HCT116 (cell line): ENCODE data around the gene RBM25. TPM values are rescaled to one million over a fixed set of nuclear protein-coding genes. Genes with fewer than 3 reads are reported as not detected.

ENCODE experiments used
- ATAC-seq: fragments of 200-7000 bp; cut with Tn5 transposase; 2 replicates; pipeline ENCODE4 v1.9.1; 2020; ENCODE audit warnings: mild to moderate bottlenecking, moderate library complexity
- BruUV-seq: library from RNA; stranded (reverse); fragments of 400-500 nt; replicated peaks from 2 replicates; lab custom pipeline; 2021; lab: Mats Ljungman, UMichigan
- CTCF ChIA-PET: fragments of 300-600 bp; sonication (Branson Sonifier 250); formaldehyde crosslinking; loops from one replicate; lab custom pipeline; 2021; ENCODE audit warnings: antibody characterized with exemption; lab: Charles Lee
- POLR2A ChIA-PET: fragments of 300-600, 350-600 bp; sonication (Branson Sonifier 250); formaldehyde crosslinking; loops from one replicate; lab custom pipeline; 2021; ENCODE audit warnings: antibody characterized with exemption; lab: Charles Lee
- RAD21 ChIA-PET, 2 experiments: fragments of 300-600 bp; sonication (Branson Sonifier 250); formaldehyde crosslinking; loops; one replicate each; lab custom pipeline; 2023; ENCODE audit warnings: low total read pairs in 2 of 2; ENCODE audit not compliant: uncharacterized antibody in 2 of 2, unreplicated experiment in 2 of 2, low non-redundant PET in 1 of 2; lab: Charles Lee
- DNase-seq: peaks from one replicate; pipeline ENCODE4 v3.0.0-alpha.2; 2010; ENCODE audit warnings: low read depth, low spot score
- H2AFZ ChIP-seq: fragments of 200-600 bp; shearing (Covaris generic), sonication (generic); 2 replicates; pipeline ENCODE4 v1.6.1; 2017; ENCODE audit warnings: low read depth, mixed run types, mixed read lengths, antibody characterized with exemption, low read length; ENCODE audit not compliant: poor library complexity, severe bottlenecking
- H3K27ac ChIP-seq: 2 replicates; pipeline ENCODE4 v1.5.1; 2012; ENCODE audit warnings: low read depth, low read length
- H3K27me3 ChIP-seq: fragments of 200-600 bp; sonication (generic); 2 replicates; pipeline ENCODE4 v1.6.1; 2016; ENCODE audit warnings: mixed run types, low read length, mixed read lengths; ENCODE audit not compliant: insufficient read depth
- H3K36me3 ChIP-seq, 2 experiments: fragments of 200-500 bp in 1 of 2; fragments of 200-600 bp in 1 of 2; sonication (Bioruptor generic) in 1 of 2; sonication (generic) in 1 of 2; 2 replicates each; pipeline versions ENCODE4 v1.5.1 to v1.6.1; 2014 to 2016; ENCODE audit warnings: low read length in 2 of 2, inconsistent platforms in 1 of 2, mixed read lengths in 1 of 2, mixed run types in 1 of 2; ENCODE audit not compliant: insufficient read depth in 2 of 2, control insufficient read depth in 1 of 2
- H3K4me1 ChIP-seq, 2 experiments: fragments of 200-600 bp in 1 of 2; sonication (generic) in 1 of 2; 2 replicates each; pipeline versions ENCODE4 v1.5.1 to v1.6.1; 2012 to 2017; ENCODE audit warnings: low read length in 2 of 2, inconsistent platforms in 1 of 2, mild to moderate bottlenecking in 1 of 2, mixed read lengths in 1 of 2, mixed run types in 1 of 2, moderate library complexity in 1 of 2; ENCODE audit not compliant: insufficient read depth in 2 of 2, control insufficient read depth in 1 of 2
- H3K4me2 ChIP-seq: fragments of 200-600 bp; sonication (generic); 2 replicates; pipeline ENCODE4 v1.6.1; 2017; ENCODE audit warnings: mixed run types, low read length, mixed read lengths
- H3K4me3 ChIP-seq, 2 experiments: fragments of 200-600 bp in 1 of 2; sonication (generic) in 1 of 2; replicated peaks in 1 of 2; 2 replicates each; pipeline ENCODE4 v1.5.1; 2011 to 2016; ENCODE audit warnings: low read length in 2 of 2, control low read depth in 1 of 2, low read depth in 1 of 2, mild to moderate bottlenecking in 1 of 2, mixed read lengths in 1 of 2, mixed run types in 1 of 2
- H3K79me2 ChIP-seq: fragments of 200-600 bp; sonication (generic); 2 replicates; pipeline ENCODE4 v1.6.1; 2017; ENCODE audit warnings: mild to moderate bottlenecking, mixed run types, low read length, moderate library complexity, mixed read lengths; ENCODE audit not compliant: insufficient read depth
- H3K9ac ChIP-seq: fragments of 200-600 bp; sonication (generic); 2 replicates; pipeline ENCODE4 v1.6.1; 2016; ENCODE audit warnings: low read length, mixed read lengths
- H3K9me2 ChIP-seq: fragments of 200-600 bp; sonication (generic), shearing (Covaris generic); 2 replicates; pipeline ENCODE4 v1.6.1; 2017; ENCODE audit warnings: mixed run types, mild to moderate bottlenecking, moderate library complexity; ENCODE audit not compliant: insufficient read depth
- H3K9me3 ChIP-seq, 2 experiments: fragments of 200-500 bp in 1 of 2; fragments of 200-600 bp in 1 of 2; sonication (Bioruptor generic) in 1 of 2; sonication (generic) in 1 of 2; 2 replicates each; pipeline ENCODE4 v1.6.1; 2014 to 2017; ENCODE audit warnings: low read length in 2 of 2, mixed read lengths in 2 of 2, inconsistent platforms in 1 of 2, low read depth in 1 of 2, mild to moderate bottlenecking in 1 of 2, mixed run types in 1 of 2, moderate library complexity in 1 of 2; ENCODE audit not compliant: control insufficient read depth in 1 of 2, insufficient read depth in 1 of 2
- H4K20me1 ChIP-seq: fragments of 200-600 bp; sonication (generic), shearing (Covaris generic); 2 replicates; pipeline ENCODE4 v1.6.1; 2017; ENCODE audit warnings: mixed run types, mild to moderate bottlenecking, moderate library complexity; ENCODE audit not compliant: insufficient read depth
- CEBPB ChIP-seq: IDR thresholded peaks from 2 replicates; pipeline ENCODE4 v1.6.1; 2012; ENCODE audit warnings: low read depth
- EZH2 ChIP-seq: fragments of 200-600 bp; sonication (generic); IDR thresholded peaks from 2 replicates; pipeline ENCODE4 v1.6.1; 2017; ENCODE audit warnings: antibody characterized with exemption, mixed run types
- EZH2phosphoT487 ChIP-seq: fragments of 200-600 bp; IDR thresholded peaks from 2 replicates; pipeline ENCODE4 v1.6.1; 2018; ENCODE audit warnings: antibody characterized with exemption, borderline replicate concordance
- JUND ChIP-seq: IDR thresholded peaks from 2 replicates; pipeline ENCODE4 v1.6.1; 2012
- POLR2A ChIP-seq: IDR thresholded peaks from 2 replicates; pipeline ENCODE4 v1.7.0; 2011; ENCODE audit warnings: borderline replicate concordance; ENCODE audit not compliant: insufficient read depth, insufficient read length; ENCODE audit errors: extremely low read depth
- POLR2AphosphoS5 ChIP-seq: IDR thresholded peaks from 2 replicates; pipeline ENCODE4 v1.6.1; 2011; ENCODE audit warnings: mild to moderate bottlenecking, low read depth, low read length, moderate library complexity
- RAD21 ChIP-seq: IDR thresholded peaks from 2 replicates; pipeline ENCODE4 v1.6.1; 2012; ENCODE audit warnings: low read depth, mild to moderate bottlenecking
- REST ChIP-seq: IDR thresholded peaks from 2 replicates; pipeline ENCODE4 v1.6.1; 2012; ENCODE audit warnings: low read depth
- SP1 ChIP-seq: IDR thresholded peaks from 2 replicates; pipeline ENCODE4 v1.6.1; 2012; ENCODE audit warnings: low read depth
- SRF ChIP-seq: IDR thresholded peaks from 2 replicates; pipeline ENCODE4 v1.6.1; 2012; ENCODE audit warnings: low read depth
- YY1 ChIP-seq: IDR thresholded peaks from 2 replicates; pipeline ENCODE4 v1.6.1; 2011; ENCODE audit warnings: low read length, low read depth, moderate library complexity, mild to moderate bottlenecking; ENCODE audit not compliant: insufficient replicate concordance; ENCODE audit errors: extremely low read depth
- ZFX ChIP-seq: fragments of 450-650 bp; IDR thresholded peaks from 2 replicates; pipeline ENCODE4 v1.6.1; 2017
- intact Hi-C: fragments of 100-400 bp; cut with micrococcal nuclease; formaldehyde crosslinking; loops from 2 replicates; pipeline ENCODE4 v1.10.0; 2022
- total RNA-seq: library from RNA; stranded (reverse); gene quantifications from one replicate; pipeline ENCODE4 v1.2.1, GENCODE V29; 2021; ENCODE audit not compliant: unreplicated experiment
- TF ChIP-seq, protein P1 (sequence below), 3 experiments: fragments of 200-600 bp in 1 of 3; sonication (generic) in 1 of 3; IDR thresholded peaks in 2 of 3; conservative IDR thresholded peaks in 1 of 3; 2 replicates each; pipeline ENCODE4 v1.5.1; 2012 to 2017; ENCODE audit warnings: low read depth in 2 of 3, low read length in 2 of 3, antibody characterized with exemption in 1 of 3, borderline replicate concordance in 1 of 3, control low read depth in 1 of 3, mild to moderate bottlenecking in 1 of 3, mixed read lengths in 1 of 3, mixed run types in 1 of 3, moderate library complexity in 1 of 3; ENCODE audit not compliant: insufficient read depth in 1 of 3
- TF ChIP-seq, protein P2 (sequence below): IDR thresholded peaks from 2 replicates; pipeline ENCODE4 v1.6.1; 2011; ENCODE audit warnings: mild to moderate bottlenecking, low read length, moderate library complexity; ENCODE audit not compliant: insufficient replicate concordance; ENCODE audit errors: extremely low read depth

RBM25 gene
- total RNA-seq, 1 experiment from 2014 or later = 80.1 TPM

DNA sequence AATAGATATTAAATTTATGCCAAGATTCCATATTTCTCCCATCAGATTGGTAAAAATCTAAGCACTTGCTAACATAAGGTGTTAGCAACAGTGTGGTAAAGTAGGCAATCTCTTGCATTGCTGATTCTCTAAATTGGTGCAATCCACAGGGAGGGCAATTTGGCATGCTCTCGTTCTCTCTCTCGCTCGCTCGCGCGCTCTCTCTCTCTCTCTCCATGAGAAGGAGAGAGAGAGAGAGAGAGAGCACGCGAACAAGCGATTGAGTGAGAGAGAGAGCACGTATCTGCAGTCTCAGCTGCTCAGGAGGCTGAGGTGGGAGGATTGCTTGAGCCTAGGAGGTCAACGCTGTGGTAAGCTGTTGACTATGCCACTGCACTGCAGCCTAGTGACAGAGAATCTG, 103.9 kb downstream of the RBM25 start:
- H3K27me3 ChIP-seq = no peaks in the 10 kb centered on the region
- POLR2A ChIA-PET = no interaction called here
- no peak for TF ChIP-seq YY1
- TF ChIP-seq SRF = no peak
- TF ChIP-seq RAD21 = no peak
- no peaks in the 10 kb centered on the region for H3K79me2 ChIP-seq
- DNase-seq = no peak
- no peaks in the 10 kb centered on the region for H3K9me2 ChIP-seq
- no peak overlapping the region for H2AFZ ChIP-seq
- no peaks in the 10 kb centered on the region for H3K4me1 ChIP-seq
- BruUV-seq = no TSS peak
- H4K20me1 ChIP-seq = no peaks in the 10 kb centered on the region
- no peaks in the 10 kb centered on the region for H3K9me3 ChIP-seq
- RAD21 ChIA-PET = no interaction called here
- peaks cover 5 to 7% of the 10 kb centered on the region in 2 experiments for H3K36me3 ChIP-seq
- no peak overlapping the region for H3K4me2 ChIP-seq
- no peak overlapping the region for H3K9ac ChIP-seq
- intact Hi-C loops = no loop called here
- H3K4me3 ChIP-seq = no peak overlapping the region
- no peak for ATAC-seq
- CTCF ChIA-PET = no interaction called here
- no peak overlapping the region for H3K27ac ChIP-seq

GRCh38 chr14:73166399-73166798, 108.1 kb downstream of the RBM25 start:
- RAD21 ChIA-PET = no interaction called here
- TF ChIP-seq CEBPB (no peak), ZFX (no peak), POLR2A (no peak), POLR2AphosphoS5 (no peak), YY1 (no peak), SRF (no peak), EZH2phosphoT487 (no peak), SP1 (no peak), JUND (no peak), EZH2 (no peak), REST (no peak)
- TF ChIP-seq, protein P1, sequence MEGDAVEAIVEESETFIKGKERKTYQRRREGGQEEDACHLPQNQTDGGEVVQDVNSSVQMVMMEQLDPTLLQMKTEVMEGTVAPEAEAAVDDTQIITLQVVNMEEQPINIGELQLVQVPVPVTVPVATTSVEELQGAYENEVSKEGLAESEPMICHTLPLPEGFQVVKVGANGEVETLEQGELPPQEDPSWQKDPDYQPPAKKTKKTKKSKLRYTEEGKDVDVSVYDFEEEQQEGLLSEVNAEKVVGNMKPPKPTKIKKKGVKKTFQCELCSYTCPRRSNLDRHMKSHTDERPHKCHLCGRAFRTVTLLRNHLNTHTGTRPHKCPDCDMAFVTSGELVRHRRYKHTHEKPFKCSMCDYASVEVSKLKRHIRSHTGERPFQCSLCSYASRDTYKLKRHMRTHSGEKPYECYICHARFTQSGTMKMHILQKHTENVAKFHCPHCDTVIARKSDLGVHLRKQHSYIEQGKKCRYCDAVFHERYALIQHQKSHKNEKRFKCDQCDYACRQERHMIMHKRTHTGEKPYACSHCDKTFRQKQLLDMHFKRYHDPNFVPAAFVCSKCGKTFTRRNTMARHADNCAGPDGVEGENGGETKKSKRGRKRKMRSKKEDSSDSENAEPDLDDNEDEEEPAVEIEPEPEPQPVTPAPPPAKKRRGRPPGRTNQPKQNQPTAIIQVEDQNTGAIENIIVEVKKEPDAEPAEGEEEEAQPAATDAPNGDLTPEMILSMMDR (IDR thresholded peaks at IDR 0.05 in 2 of 3, conservative IDR thresholded peaks at IDR 0.05 in 1 of 3; ENCODE audit: borderline replicate concordance in 1 of 3, insufficient read depth in 1 of 3, low read depth in 2 of 3, low read length in 2 of 3) = no peak
- TF ChIP-seq, protein P2, sequence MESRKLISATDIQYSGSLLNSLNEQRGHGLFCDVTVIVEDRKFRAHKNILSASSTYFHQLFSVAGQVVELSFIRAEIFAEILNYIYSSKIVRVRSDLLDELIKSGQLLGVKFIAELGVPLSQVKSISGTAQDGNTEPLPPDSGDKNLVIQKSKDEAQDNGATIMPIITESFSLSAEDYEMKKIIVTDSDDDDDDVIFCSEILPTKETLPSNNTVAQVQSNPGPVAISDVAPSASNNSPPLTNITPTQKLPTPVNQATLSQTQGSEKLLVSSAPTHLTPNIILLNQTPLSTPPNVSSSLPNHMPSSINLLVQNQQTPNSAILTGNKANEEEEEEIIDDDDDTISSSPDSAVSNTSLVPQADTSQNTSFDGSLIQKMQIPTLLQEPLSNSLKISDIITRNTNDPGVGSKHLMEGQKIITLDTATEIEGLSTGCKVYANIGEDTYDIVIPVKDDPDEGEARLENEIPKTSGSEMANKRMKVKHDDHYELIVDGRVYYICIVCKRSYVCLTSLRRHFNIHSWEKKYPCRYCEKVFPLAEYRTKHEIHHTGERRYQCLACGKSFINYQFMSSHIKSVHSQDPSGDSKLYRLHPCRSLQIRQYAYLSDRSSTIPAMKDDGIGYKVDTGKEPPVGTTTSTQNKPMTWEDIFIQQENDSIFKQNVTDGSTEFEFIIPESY = no peak

More at GRCh38 chr14:73166399-73166798, 108.1 kb downstream of the RBM25 start:
- no TSS peak for BruUV-seq
- Histone ChIP-seq H3K27ac (no peak overlapping the region), H3K36me3 (peaks cover 4 to 6% of the 10 kb centered on the region in 2 experiments; a peak in 3 of 4 replicates), H3K4me2 (no peak overlapping the region), H3K4me1 (no peaks in the 10 kb centered on the region), H3K79me2 (no peaks in the 10 kb centered on the region), H3K9me2 (no peaks in the 10 kb centered on the region), H2AFZ (no peak overlapping the region), H3K4me3 (no peak overlapping the region), H3K27me3 (no peaks in the 10 kb centered on the region), H3K9me3 (no peaks in the 10 kb centered on the region), H3K9ac (no peak overlapping the region), H4K20me1 (no peaks in the 10 kb centered on the region)
- ChIA-PET CTCF (no interaction called here), POLR2A (no interaction called here)
- DNase-seq = no peak
- intact Hi-C loops = no loop called here
- no peak for ATAC-seq
